GM12878 (cell line): ENCODE results near the gene UTP4. TPM values are rescaled to one million over a fixed set of nuclear protein-coding genes. Genes with fewer than 3 reads are reported as not detected.

Source experiments
- ATAC-seq: fragments of 200-7000 bp; cut with Tn5 transposase; 3 replicates; pipeline ENCODE4 v1.9.1; 2020; ENCODE audit warnings: mild to moderate bottlenecking, moderate library complexity
- BruUV-seq: library from RNA; stranded (reverse); fragments of 400-500 nt; replicated peaks from 2 replicates; lab custom pipeline; 2021; lab: Mats Ljungman, UMichigan
- CTCF ChIA-PET: fragments of 300-600 bp; sonication (Branson Sonifier 250); formaldehyde crosslinking; extraction: SDS; loops from one replicate; lab custom pipeline; 2021; ENCODE audit warnings: inconsistent platforms; lab: Yijun Ruan, JAX
- POLR2A ChIA-PET: fragments of 350-600 bp; formaldehyde crosslinking; extraction: SDS; loops from one replicate; lab custom pipeline; 2021; ENCODE audit warnings: inconsistent platforms; lab: Charles Lee
- RAD21 ChIA-PET: fragments of 300-600 bp; sonication (Branson Sonifier 250); formaldehyde crosslinking; loops from one replicate; lab custom pipeline; 2023; ENCODE audit warnings: antibody characterized with exemption; ENCODE audit not compliant: unreplicated experiment; lab: Charles Lee
- SMC1A ChIA-PET: fragments of 300-600 bp; sonication (Branson Sonifier 250); formaldehyde crosslinking; loops from one replicate; lab custom pipeline; 2023; ENCODE audit not compliant: unreplicated experiment, uncharacterized antibody; lab: Charles Lee
- DNase-seq: peaks from one replicate; pipeline ENCODE4 v3.0.0-alpha.2; 2011; ENCODE audit warnings: low read depth, low spot score
- FAIRE-seq: peaks from 3 replicates; lab custom pipeline; 2011; peaks lifted over from hg19 to GRCh38; lab: Jason Lieb, UNC
- H2AFZ ChIP-seq: 2 replicates; pipeline ENCODE4 v1.6.0; 2011; ENCODE audit warnings: low read depth, low read length, control low read depth; ENCODE audit not compliant: control insufficient read depth
- H3K27ac ChIP-seq: 2 replicates; pipeline ENCODE4 v1.5.1; 2011; ENCODE audit warnings: control low read depth; ENCODE audit not compliant: control insufficient read depth, insufficient read depth
- H3K27me3 ChIP-seq, 2 experiments: replicated peaks in 1 of 2; 2 replicates each; pipeline versions ENCODE4 v1.6.0 to v1.6.1; 2011; ENCODE audit warnings: low read length in 1 of 2; ENCODE audit not compliant: control insufficient read depth in 2 of 2, insufficient read depth in 2 of 2
- H3K36me3 ChIP-seq, 2 experiments: 2 replicates each; pipeline ENCODE4 v1.5.1; 2011; ENCODE audit warnings: low read length in 1 of 2; ENCODE audit not compliant: control insufficient read depth in 2 of 2, insufficient read depth in 2 of 2
- H3K4me1 ChIP-seq: 2 replicates; pipeline ENCODE4 v1.6.1; 2011; ENCODE audit warnings: mild to moderate bottlenecking, low read length, moderate library complexity, mixed read lengths; ENCODE audit not compliant: control insufficient read depth, insufficient read depth
- H3K4me2 ChIP-seq: 2 replicates; pipeline ENCODE4 v1.6.0; 2011; ENCODE audit warnings: control low read depth; ENCODE audit not compliant: control insufficient read depth, insufficient read depth
- H3K4me3 ChIP-seq: fragments of 200-600 bp; sonication (generic); 2 replicates; pipeline ENCODE4 v1.5.1; 2016
- H3K79me2 ChIP-seq: 2 replicates; pipeline ENCODE4 v1.6.0; 2011; ENCODE audit warnings: low read length; ENCODE audit not compliant: control insufficient read depth, insufficient read depth
- H3K9ac ChIP-seq: 2 replicates; pipeline ENCODE4 v1.8.0; 2011; ENCODE audit warnings: low read length, control low read depth, mixed read lengths; ENCODE audit not compliant: control insufficient read depth, insufficient read depth
- H3K9me3 ChIP-seq: replicated peaks from 3 replicates; pipeline ENCODE4 v1.5.1; 2011; ENCODE audit warnings: mild to moderate bottlenecking, low read length; ENCODE audit not compliant: control insufficient read depth, insufficient read depth
- H4K20me1 ChIP-seq: 2 replicates; pipeline ENCODE4 v1.6.0; 2011; ENCODE audit not compliant: control insufficient read depth, insufficient read depth
- BCL11A ChIP-seq: IDR thresholded peaks from 2 replicates; pipeline ENCODE4 v1.6.1; 2011; ENCODE audit warnings: low read depth, low read length
- CBFB ChIP-seq: IDR thresholded peaks from 2 replicates; pipeline ENCODE4 v1.6.1; 2016; ENCODE audit warnings: antibody characterized with exemption, low read depth
- CBX5 ChIP-seq: sonication (generic); IDR thresholded peaks from 2 replicates; pipeline ENCODE4 v1.6.1; 2016; ENCODE audit warnings: low read depth, moderate library complexity, mild to moderate bottlenecking, inconsistent platforms
- EED ChIP-seq: sonication (generic); IDR thresholded peaks from 2 replicates; pipeline ENCODE4 v1.6.1; 2016; ENCODE audit warnings: antibody characterized with exemption, low read depth
- MXI1 ChIP-seq: fragments of 150-350 bp; IDR thresholded peaks from 2 replicates; pipeline ENCODE4 v1.6.1; 2011; ENCODE audit warnings: low read depth, mild to moderate bottlenecking, inconsistent platforms, low read length, improper control_type of control experiment
- NR2F1 ChIP-seq: fragments of 450-650 bp; conservative IDR thresholded peaks from 2 replicates; pipeline ENCODE4 v1.6.1; 2017; ENCODE audit warnings: mild to moderate bottlenecking
- POU2F2 ChIP-seq: IDR thresholded peaks from 3 replicates; pipeline ENCODE4 v1.6.1; 2011; ENCODE audit warnings: low read depth, mild to moderate bottlenecking, low read length, borderline replicate concordance
- RCOR1 ChIP-seq: conservative IDR thresholded peaks from 2 replicates; pipeline ENCODE4 v1.6.1; 2012; ENCODE audit warnings: low read depth, low read length, improper control_type of control experiment
- TARDBP ChIP-seq: IDR thresholded peaks from 2 replicates; pipeline ENCODE4 v1.6.1; 2016; ENCODE audit warnings: borderline replicate concordance
- TCF3 ChIP-seq: IDR thresholded peaks from 2 replicates; pipeline ENCODE4 v1.6.1; 2012; ENCODE audit warnings: low read depth, mild to moderate bottlenecking, low read length, borderline replicate concordance; ENCODE audit not compliant: insufficient read depth
- YBX1 ChIP-seq: fragments of 450-650 bp; IDR thresholded peaks from 2 replicates; pipeline ENCODE4 v1.6.1; 2016; ENCODE audit warnings: antibody characterized with exemption
- WGBS: methylation state at CpG from one replicate; pipeline ENCODE4 v1.1.6; 2016; ENCODE audit warnings: low lambda C conversion rate; ENCODE audit not compliant: insufficient replicate concordance, insufficient coverage; ENCODE audit errors: missing lambda C conversion rate; 5-methylcytosine and 5-hydroxymethylcytosine counted together
- in situ Hi-C: fragments of 300-500 bp; cut with MboI; formaldehyde crosslinking; loops from 9 replicates; pipeline ENCODE4 v1.14.3; 2018; ENCODE audit warnings: mixed read lengths
- intact Hi-C: fragments of 100-400 bp; cut with micrococcal nuclease; formaldehyde crosslinking; loops from one replicate; pipeline ENCODE4 v1.14.2; 2022; ENCODE audit not compliant: unreplicated experiment
- polyA plus RNA-seq, 11 experiments: library from polyadenylated mRNA; depleted of rRNA in 4 of 11; unstranded in 6 of 11; stranded (reverse) in 5 of 11; fragments of >200 nt; fragmentation: Nextera tagmentation in 4 of 11; fragmentation: Illumina TruSeq in 1 of 11; extraction: Ambion mirVana in 4 of 11; extraction: Trizol in 1 of 11; gene quantifications; 1 replicate in 1 of 11; 2 replicates in 10 of 11; pipeline versions ENCODE4 v1.2.1 to v1.2.3, GENCODE V29; 2011 to 2016; ENCODE audit warnings: inconsistent platforms in 2 of 11, missing spikeins in 2 of 11, low read depth in 1 of 11
- total RNA-seq, 4 experiments: library from RNA; depleted of rRNA in 3 of 4; stranded (reverse); fragments of >200 nt in 3 of 4; fragmentation: Illumina TruSeq in 1 of 4; extraction: Trizol in 1 of 4; gene quantifications; 2 replicates each; pipeline versions ENCODE4 v1.2.1 to v1.2.3, GENCODE V29; 2013 to 2021
- TF ChIP-seq, protein P1 (sequence below): fragments of 450-650 bp; formaldehyde crosslinking; IDR thresholded peaks from 2 replicates; pipeline ENCODE4 v1.4.0; 2020; ENCODE audit warnings: mild to moderate bottlenecking, moderate library complexity
- TF ChIP-seq, protein P2 (sequence below): fragments of 450-650 bp; IDR thresholded peaks from 2 replicates; pipeline ENCODE4 v1.6.1; 2017; ENCODE audit warnings: low read depth, mild to moderate bottlenecking, moderate library complexity

The UTP4 gene
- total and polyA plus RNA-seq, 10 of the 15 experiments (the other 5 are each of a cell fraction or from before 2014, with no cell fraction given), result 32.5 to 131 (median 84.0) TPM

DNA sequence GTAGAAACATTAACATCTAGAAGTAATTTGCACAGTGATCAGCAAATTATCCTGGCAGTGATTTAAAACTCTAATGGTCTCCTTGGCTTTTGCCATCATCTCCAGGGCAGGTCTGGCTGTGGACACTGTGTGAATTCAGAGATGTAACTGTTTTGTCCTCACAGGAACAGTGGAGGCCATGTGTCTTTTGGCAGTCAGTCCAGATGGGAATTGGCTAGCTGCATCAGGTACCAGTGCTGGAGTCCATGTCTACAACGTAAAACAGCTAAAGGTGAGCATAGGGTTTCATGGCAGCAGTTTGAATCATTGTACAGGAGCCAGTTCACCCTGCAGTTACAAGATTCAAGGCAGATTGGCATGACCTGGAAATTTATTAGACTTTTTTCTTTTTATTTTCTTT, 27.7 kb downstream of the UTP4 start:
- ChIA-PET CTCF (interaction anchor here (1.6 kb wide), 1 partner anchor 8 kb away, joined by 3 read pairs; no protein-coding TSS in a partner anchor), SMC1A (interaction anchor here (0.6 kb wide), 1 partner anchor 596 kb away, joined by 4 read pairs; no protein-coding TSS in a partner anchor), RAD21 (interaction anchor here (1.2 kb wide), 1 partner anchor 126 kb away, joined by 3 read pairs; no protein-coding TSS in a partner anchor), POLR2A (no interaction called here)
- Histone ChIP-seq H3K79me2 (no peaks in the 10 kb centered on the region), H4K20me1 (no peaks in the 10 kb centered on the region), H3K4me1 (no peaks in the 10 kb centered on the region), H3K27ac (no peak overlapping the region), H3K9me3 (no peaks in the 10 kb centered on the region), H3K4me2 (no peak overlapping the region), H3K27me3 (no peaks in the 10 kb centered on the region), H3K9ac (no peak overlapping the region), H2AFZ (no peak overlapping the region), H3K36me3 (peaks cover 12 to 45% of the 10 kb centered on the region in 2 experiments), H3K4me3 (no peak overlapping the region)
- DNase-seq, result no peak
- ATAC-seq, result no peak
- no peak for TF ChIP-seq TARDBP
- no peak for TF ChIP-seq EED
- TF ChIP-seq BCL11A, result no peak
- intact Hi-C loops (no loop called here), in situ Hi-C loops (no loop called here)
- no peak for FAIRE-seq
- WGBS, result 95% methylated on average over 1 of the region's 1 CpG
- BruUV-seq, result no TSS peak

DNA sequence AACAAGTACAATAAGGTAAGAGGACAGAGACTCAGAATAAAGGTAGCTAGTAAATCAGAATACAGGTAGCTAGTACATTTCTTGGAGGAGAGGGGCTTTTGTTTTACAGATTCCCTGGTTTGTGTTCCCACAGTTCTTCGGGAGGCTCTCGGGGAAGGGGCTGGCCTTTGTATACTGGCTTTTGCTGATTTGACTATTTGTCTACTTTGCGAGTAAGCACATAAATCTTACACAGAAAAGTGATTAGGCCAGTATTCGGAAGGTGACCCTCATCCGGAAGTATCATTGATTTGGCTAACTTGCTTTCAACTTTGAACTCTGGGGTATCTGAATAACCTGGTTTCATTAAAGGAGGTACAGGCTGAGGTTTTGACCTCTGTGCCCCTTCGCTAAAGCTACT, 33.1 kb downstream of the UTP4 start:
- Histone ChIP-seq H3K4me2 (no peak overlapping the region), H3K27ac (no peak overlapping the region), H3K36me3 (peaks cover 9 to 31% of the 10 kb centered on the region in 2 experiments), H3K27me3 (no peaks in the 10 kb centered on the region), H3K9me3 (no peaks in the 10 kb centered on the region), H4K20me1 (no peaks in the 10 kb centered on the region; the same call in 1 of the 2 replicates), H3K9ac (no peak overlapping the region), H3K79me2 (no peaks in the 10 kb centered on the region), H2AFZ (no peak overlapping the region)
- intact Hi-C loops (no loop called here), in situ Hi-C loops (no loop called here)
- over 99% methylated on average over 6 of the region's 6 CpGs for WGBS
- ChIA-PET POLR2A (interaction anchor here (3.0 kb wide), 1 partner anchor 22 kb away, joined by 13 read pairs; the partner anchor contains the start of gene SNTB2), CTCF (interaction anchor here (0.6 to 2.1 kb wide), 5 partner anchors 15 to 139 kb away, joined by 3 to 11 read pairs (median 4); no protein-coding TSS in a partner anchor), RAD21 (interaction anchor here (1.0 kb wide), 1 partner anchor 21 kb away, joined by 4 read pairs; no protein-coding TSS in a partner anchor), SMC1A (interaction anchor here (0.6 to 2.9 kb wide), 8 partner anchors 8 to 221 kb away, joined by 3 to 9 read pairs (median 3); partner anchors contain the start of gene SNTB2)
- FAIRE-seq (no peak), DNase-seq (no peak), ATAC-seq (no peak)
- TSS peak; percentile 47 for BruUV-seq
- TF ChIP-seq MXI1 (no peak), CBX5 (no peak), TCF3 (no peak), YBX1 (no peak), POU2F2 (no peak), BCL11A (no peak), NR2F1 (no peak), RCOR1 (no peak), CBFB (no peak)
- TF ChIP-seq, protein P1, sequence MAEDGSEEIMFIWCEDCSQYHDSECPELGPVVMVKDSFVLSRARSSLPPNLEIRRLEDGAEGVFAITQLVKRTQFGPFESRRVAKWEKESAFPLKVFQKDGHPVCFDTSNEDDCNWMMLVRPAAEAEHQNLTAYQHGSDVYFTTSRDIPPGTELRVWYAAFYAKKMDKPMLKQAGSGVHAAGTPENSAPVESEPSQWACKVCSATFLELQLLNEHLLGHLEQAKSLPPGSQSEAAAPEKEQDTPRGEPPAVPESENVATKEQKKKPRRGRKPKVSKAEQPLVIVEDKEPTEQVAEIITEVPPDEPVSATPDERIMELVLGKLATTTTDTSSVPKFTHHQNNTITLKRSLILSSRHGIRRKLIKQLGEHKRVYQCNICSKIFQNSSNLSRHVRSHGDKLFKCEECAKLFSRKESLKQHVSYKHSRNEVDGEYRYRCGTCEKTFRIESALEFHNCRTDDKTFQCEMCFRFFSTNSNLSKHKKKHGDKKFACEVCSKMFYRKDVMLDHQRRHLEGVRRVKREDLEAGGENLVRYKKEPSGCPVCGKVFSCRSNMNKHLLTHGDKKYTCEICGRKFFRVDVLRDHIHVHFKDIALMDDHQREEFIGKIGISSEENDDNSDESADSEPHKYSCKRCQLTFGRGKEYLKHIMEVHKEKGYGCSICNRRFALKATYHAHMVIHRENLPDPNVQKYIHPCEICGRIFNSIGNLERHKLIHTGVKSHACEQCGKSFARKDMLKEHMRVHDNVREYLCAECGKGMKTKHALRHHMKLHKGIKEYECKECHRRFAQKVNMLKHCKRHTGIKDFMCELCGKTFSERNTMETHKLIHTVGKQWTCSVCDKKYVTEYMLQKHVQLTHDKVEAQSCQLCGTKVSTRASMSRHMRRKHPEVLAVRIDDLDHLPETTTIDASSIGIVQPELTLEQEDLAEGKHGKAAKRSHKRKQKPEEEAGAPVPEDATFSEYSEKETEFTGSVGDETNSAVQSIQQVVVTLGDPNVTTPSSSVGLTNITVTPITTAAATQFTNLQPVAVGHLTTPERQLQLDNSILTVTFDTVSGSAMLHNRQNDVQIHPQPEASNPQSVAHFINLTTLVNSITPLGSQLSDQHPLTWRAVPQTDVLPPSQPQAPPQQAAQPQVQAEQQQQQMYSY (CRISPR knock-in tag), result no peak
- TF ChIP-seq, protein P2, sequence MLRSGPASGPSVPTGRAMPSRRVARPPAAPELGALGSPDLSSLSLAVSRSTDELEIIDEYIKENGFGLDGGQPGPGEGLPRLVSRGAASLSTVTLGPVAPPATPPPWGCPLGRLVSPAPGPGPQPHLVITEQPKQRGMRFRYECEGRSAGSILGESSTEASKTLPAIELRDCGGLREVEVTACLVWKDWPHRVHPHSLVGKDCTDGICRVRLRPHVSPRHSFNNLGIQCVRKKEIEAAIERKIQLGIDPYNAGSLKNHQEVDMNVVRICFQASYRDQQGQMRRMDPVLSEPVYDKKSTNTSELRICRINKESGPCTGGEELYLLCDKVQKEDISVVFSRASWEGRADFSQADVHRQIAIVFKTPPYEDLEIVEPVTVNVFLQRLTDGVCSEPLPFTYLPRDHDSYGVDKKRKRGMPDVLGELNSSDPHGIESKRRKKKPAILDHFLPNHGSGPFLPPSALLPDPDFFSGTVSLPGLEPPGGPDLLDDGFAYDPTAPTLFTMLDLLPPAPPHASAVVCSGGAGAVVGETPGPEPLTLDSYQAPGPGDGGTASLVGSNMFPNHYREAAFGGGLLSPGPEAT, result no peak
- TF ChIP-seq, all 136 proteins: peak for 0
- no peaks in the 10 kb centered on the region for H3K4me1 ChIP-seq
- H3K4me3 ChIP-seq, result no peak overlapping the region
